NCI-H187 treated with DMSO at 0.1 percent for 48 hours (cell line): ENCODE measurements around the gene DMRTA1.
"Not testable (repeated sequence)": the region's sequence is repeated elsewhere in the genome, so short reads cannot be mapped to it uniquely, and the experiment has no call there.

Source experiments
- DNase-seq: peaks from one replicate; lab custom pipeline; 2025; lab: John Stamatoyannopoulos, UW

DMRTA1 gene

GRCh38 chr9:22457448-22457847, 10.8 kb downstream of the DMRTA1 start:
- DNase-seq, result no peak

- no peak for DNase-seq
These were observed 16.6 kb downstream of the DMRTA1 start for GRCh38 chr9:22463205-22463604.

- DNase-seq, result no peak
These were observed 23.4 kb downstream of the DMRTA1 start for GRCh38 chr9:22469928-22470544.

GRCh38 chr9:22481566-22481965, 34.9 kb downstream of the DMRTA1 start:
- no peak for DNase-seq

- no peak for DNase-seq
These were observed 37.0 kb downstream of the DMRTA1 start for GRCh38 chr9:22483528-22484070.

GRCh38 chr9:22496197-22496596, 49.6 kb downstream of the DMRTA1 start:
- not testable (repeated sequence) for DNase-seq
